ENCODE results near the gene ACLY.
A peak's percentile ranks its signal among the peaks of the same experiment; 100 is the strongest.

Gene ACLY
- long read RNA-seq, full-length matches to known transcripts, result 360 of 464 reads
- long read RNA-seq, partial matches to known transcripts, result 51 of 464 reads
- long read RNA-seq, other reads (novel, unspliced or antisense), result 53 of 464 reads

GRCh38 chr17:41918314-41919164 is at the start of gene ACLY:
Gene ACLY (minus strand): TSS chr17:41918951. CDS start chr17:41913873, 5,078 bp downstream.
- DNase-seq (ENCODE audit: low read depth in 1 of 2, low spot score in 1 of 2), result peak; percentile 96
- TF ChIP-seq, protein P1, sequence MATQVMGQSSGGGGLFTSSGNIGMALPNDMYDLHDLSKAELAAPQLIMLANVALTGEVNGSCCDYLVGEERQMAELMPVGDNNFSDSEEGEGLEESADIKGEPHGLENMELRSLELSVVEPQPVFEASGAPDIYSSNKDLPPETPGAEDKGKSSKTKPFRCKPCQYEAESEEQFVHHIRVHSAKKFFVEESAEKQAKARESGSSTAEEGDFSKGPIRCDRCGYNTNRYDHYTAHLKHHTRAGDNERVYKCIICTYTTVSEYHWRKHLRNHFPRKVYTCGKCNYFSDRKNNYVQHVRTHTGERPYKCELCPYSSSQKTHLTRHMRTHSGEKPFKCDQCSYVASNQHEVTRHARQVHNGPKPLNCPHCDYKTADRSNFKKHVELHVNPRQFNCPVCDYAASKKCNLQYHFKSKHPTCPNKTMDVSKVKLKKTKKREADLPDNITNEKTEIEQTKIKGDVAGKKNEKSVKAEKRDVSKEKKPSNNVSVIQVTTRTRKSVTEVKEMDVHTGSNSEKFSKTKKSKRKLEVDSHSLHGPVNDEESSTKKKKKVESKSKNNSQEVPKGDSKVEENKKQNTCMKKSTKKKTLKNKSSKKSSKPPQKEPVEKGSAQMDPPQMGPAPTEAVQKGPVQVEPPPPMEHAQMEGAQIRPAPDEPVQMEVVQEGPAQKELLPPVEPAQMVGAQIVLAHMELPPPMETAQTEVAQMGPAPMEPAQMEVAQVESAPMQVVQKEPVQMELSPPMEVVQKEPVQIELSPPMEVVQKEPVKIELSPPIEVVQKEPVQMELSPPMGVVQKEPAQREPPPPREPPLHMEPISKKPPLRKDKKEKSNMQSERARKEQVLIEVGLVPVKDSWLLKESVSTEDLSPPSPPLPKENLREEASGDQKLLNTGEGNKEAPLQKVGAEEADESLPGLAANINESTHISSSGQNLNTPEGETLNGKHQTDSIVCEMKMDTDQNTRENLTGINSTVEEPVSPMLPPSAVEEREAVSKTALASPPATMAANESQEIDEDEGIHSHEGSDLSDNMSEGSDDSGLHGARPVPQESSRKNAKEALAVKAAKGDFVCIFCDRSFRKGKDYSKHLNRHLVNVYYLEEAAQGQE (IDR thresholded peaks at IDR 0.05; ENCODE audit: insufficient replicate concordance, low read depth), result peak; percentile 37
- TF ChIP-seq GABPA (IDR thresholded peaks at IDR 0.05; ENCODE audit: low read depth), result no peak
- H3K4me3 ChIP-seq (replicated peaks; ENCODE audit: insufficient read depth, low read length), result peak within 1 kb of the TSS; percentile 99
- H3K27ac ChIP-seq (replicated peaks), result peak within 1 kb of the TSS; percentile 85
- no peaks in the 10 kb centered on the region for H3K27me3 ChIP-seq (ENCODE audit: insufficient read depth, poor library complexity, severe bottlenecking)

DNA sequence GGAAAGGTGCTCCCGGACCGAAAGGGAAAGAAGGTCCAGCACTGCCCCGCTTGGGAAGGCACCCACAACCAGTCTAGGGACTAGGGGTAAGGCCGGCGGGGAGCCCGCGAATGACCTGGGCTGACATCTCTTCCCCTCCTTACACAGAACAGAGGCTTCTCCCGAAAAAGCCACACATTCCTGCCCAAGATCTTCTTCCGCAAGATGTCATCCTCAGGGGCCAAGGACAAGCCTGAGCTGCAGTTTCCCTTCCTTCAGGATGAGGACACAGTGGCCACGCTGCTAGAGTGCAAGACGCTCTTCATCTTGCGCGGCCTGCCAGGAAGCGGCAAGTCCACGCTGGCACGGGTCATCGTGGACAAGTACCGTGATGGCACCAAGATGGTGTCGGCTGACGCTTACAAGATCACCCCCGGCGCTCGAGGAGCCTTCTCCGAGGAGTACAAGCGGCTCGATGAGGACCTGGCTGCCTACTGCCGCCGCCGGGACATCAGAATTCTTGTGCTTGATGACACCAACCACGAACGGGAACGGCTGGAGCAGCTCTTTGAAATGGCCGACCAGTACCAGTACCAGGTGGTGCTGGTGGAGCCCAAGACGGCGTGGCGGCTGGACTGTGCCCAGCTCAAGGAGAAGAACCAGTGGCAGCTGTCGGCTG is 49.3 kb upstream of the ACLY start:
- no peak overlapping the region for H3K27ac ChIP-seq (replicated peaks)
- no peak for DNase-seq (ENCODE audit: low read depth in 1 of 2, low spot score in 1 of 2)
- no peaks in the 10 kb centered on the region for H3K27me3 ChIP-seq (ENCODE audit: insufficient read depth, poor library complexity, severe bottlenecking)
- H3K4me3 ChIP-seq (replicated peaks; ENCODE audit: insufficient read depth, low read length), result peak overlapping the region; percentile 76
- TF ChIP-seq SPI1 (IDR thresholded peaks at IDR 0.05; ENCODE audit: borderline replicate concordance, low read depth) (no peak), POLR2AphosphoS5 (IDR thresholded peaks at IDR 0.05; ENCODE audit: low read depth) (peak; percentile 32; the same call in 1 of the 2 replicates)

DNA sequence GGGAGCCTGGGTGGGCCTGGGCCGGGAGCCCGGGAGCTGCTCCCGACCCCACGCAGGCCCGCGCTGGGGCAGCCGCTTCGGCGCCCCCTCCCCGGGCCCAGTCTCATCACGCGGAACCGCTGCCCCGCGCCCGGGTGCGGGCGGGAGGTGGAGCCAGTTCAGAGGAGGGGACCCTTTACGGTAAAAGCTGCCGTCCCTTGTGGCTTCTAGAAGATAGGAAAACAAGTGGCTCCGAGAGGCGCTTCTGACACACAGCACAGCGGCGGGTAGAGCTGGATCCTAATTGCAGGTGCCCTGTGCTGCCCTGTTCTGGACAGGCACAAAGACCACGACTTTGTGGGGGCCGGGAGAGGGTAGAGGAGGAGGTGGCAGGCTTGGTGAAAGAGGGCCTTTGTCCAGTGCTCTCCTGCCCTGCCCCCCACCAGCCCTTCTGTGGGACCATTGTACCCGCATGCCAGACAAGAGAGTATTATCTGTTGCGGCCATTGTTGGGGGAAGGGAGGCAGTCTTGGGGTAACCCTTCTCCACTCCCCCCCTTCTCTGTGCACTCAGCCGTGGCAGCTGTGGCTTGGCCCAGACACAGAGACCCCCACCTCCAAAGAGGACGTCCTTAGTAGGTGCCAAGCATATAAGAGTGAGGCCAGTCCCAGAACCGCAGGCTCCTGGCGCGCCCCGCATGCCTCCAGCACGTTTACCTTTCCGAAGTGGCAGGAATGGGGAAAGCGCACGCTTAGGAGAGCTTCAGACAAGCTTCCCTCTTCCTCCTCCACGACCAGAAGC is 48.6 kb upstream of the ACLY start:
- Histone ChIP-seq H3K4me3 (replicated peaks; ENCODE audit: insufficient read depth, low read length) (peak overlapping the region; percentile 76), H3K27ac (replicated peaks) (peak overlapping the region; percentile 79), H3K27me3 (ENCODE audit: insufficient read depth, poor library complexity, severe bottlenecking) (no peaks in the 10 kb centered on the region)
- DNase-seq (ENCODE audit: low read depth in 1 of 2, low spot score in 1 of 2), result peak in 1 of 2 experiments; percentile 14
- TF ChIP-seq GABPA (IDR thresholded peaks at IDR 0.05; ENCODE audit: low read depth) (no peak), SPI1 (IDR thresholded peaks at IDR 0.05; ENCODE audit: borderline replicate concordance, low read depth) (no peak), POLR2AphosphoS5 (IDR thresholded peaks at IDR 0.05; ENCODE audit: low read depth) (no peak; the same call in 1 of the 2 replicates), CTCF (IDR thresholded peaks at IDR 0.05; ENCODE audit: insufficient read depth, low read length) (no peak)
- TF ChIP-seq, protein P1 (IDR thresholded peaks at IDR 0.05; ENCODE audit: insufficient replicate concordance, low read depth), result no peak

DNA sequence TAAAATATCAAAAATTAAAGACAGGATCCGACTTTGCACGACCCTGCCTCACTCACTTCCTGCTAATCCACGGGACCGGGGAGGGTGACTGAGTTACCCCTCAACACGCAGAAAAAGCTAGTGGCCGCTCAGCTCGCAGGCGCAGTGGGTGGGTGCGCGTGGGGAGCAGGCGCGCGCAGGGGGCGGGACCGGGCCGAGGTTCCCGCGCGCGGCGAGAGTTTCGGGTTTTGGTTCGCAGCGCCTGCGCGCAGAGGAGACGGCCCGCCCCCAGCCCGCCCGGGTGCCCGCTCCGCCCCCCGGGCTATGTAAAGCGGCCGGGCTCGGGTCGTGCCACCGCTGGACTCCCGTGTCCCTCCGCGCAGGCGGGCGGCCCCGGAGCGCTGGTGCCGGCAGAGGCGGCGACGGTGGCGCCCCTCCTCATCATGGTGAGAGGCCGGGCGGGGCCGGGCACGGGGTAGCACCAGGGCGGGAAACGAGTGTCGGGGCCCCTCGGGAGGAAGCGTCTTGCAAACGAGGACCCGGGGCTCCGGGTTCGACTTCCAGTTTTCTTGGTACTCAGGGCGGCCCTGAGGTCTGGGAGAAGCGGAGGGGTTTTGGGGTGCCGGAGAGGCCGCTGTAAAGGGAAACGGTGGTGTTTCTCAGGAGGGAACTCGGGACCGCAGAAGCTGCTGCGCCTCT is 47.9 kb upstream of the ACLY start, which contains the start of gene CNP:
CNP (plus strand) TSS at position 333 of the 678 bp plus-strand sequence; CDS start at position 423, 90 bp downstream.
- Histone ChIP-seq H3K4me3 (replicated peaks; ENCODE audit: insufficient read depth, low read length) (peak within 1 kb of the TSS; percentile 76), H3K27me3 (ENCODE audit: insufficient read depth, poor library complexity, severe bottlenecking) (no peaks in the 10 kb centered on the region), H3K27ac (replicated peaks) (peak within 1 kb of the TSS; percentile 79)
- peak; percentile 83 to 84 for DNase-seq (ENCODE audit: low read depth in 1 of 2, low spot score in 1 of 2)
- TF ChIP-seq POLR2AphosphoS5 (IDR thresholded peaks at IDR 0.05; ENCODE audit: low read depth) (peak; percentile 49), GABPA (IDR thresholded peaks at IDR 0.05; ENCODE audit: low read depth) (no peak)
